GM19463 (cell line): ENCODE data around the gene ERMARD.

Source experiments
- ATAC-seq: cut with Tn5 transposase; IDR thresholded peaks from one replicate; pipeline ENCODE4 v1.9.1; 2021; ENCODE audit warnings: mild to moderate bottlenecking, moderate library complexity; ENCODE audit not compliant: unreplicated experiment

The ERMARD gene

GRCh38 chr6:169783401-169783800 is 32.0 kb downstream of the ERMARD start:
- ATAC-seq = no peak

GRCh38 chr6:169783971-169784820 is 32.8 kb downstream of the ERMARD start:
- ATAC-seq = no peak

GRCh38 chr6:169784821-169785340 is 33.5 kb downstream of the ERMARD start:
- no peak for ATAC-seq

- no peak for ATAC-seq
Observed at GRCh38 chr6:169785566-169785965, 34.1 kb downstream of the ERMARD start.

- ATAC-seq = no peak
Observed at GRCh38 chr6:169786349-169786748, 34.9 kb downstream of the ERMARD start.

GRCh38 chr6:169787797-169788196 is 36.4 kb downstream of the ERMARD start:
- ATAC-seq = no peak

- no peak for ATAC-seq
Observed at GRCh38 chr6:169788809-169789145, 37.4 kb downstream of the ERMARD start.

GRCh38 chr6:169789146-169789943 is 37.9 kb downstream of the ERMARD start:
- ATAC-seq = no peak

- peak; percentile 94 for ATAC-seq
Observed at GRCh38 chr6:169789944-169790927, 38.8 kb downstream of the ERMARD start.

- ATAC-seq = no peak
Observed at GRCh38 chr6:169791721-169792131, 40.3 kb downstream of the ERMARD start.

- no peak for ATAC-seq
Observed at GRCh38 chr6:169792306-169793015, 41.0 kb downstream of the ERMARD start.

- ATAC-seq = no peak
Observed at GRCh38 chr6:169793408-169793807, 42.0 kb downstream of the ERMARD start.

- no peak for ATAC-seq
Observed at GRCh38 chr6:169794317-169795055, 43.1 kb downstream of the ERMARD start.

GRCh38 chr6:169795196-169795595 is 43.8 kb downstream of the ERMARD start:
- no peak for ATAC-seq

- no peak for ATAC-seq
Observed at GRCh38 chr6:169798764-169799473, 47.5 kb downstream of the ERMARD start.

- no peak for ATAC-seq
Observed at GRCh38 chr6:169799474-169799926, 48.1 kb downstream of the ERMARD start.

- ATAC-seq = no peak
Observed at GRCh38 chr6:169800116-169800667, 48.8 kb downstream of the ERMARD start.

- peak; percentile 82 for ATAC-seq
Observed at GRCh38 chr6:169800668-169801395, 49.4 kb downstream of the ERMARD start.
